Mucosa of stomach (tissue), 1 donor: ENCODE measurements around the gene GNAS.

ENCODE experiments used
- H3K27me3 ChIP-seq: one replicate; pipeline ENCODE4 v1.7.0; 2013; ENCODE audit warnings: mild to moderate bottlenecking, low read length; ENCODE audit not compliant: control insufficient read depth, insufficient read depth
- H3K36me3 ChIP-seq: one replicate; pipeline ENCODE4 v1.7.0; 2013; ENCODE audit warnings: low read length; ENCODE audit not compliant: control insufficient read depth, insufficient read depth
- H3K4me1 ChIP-seq: one replicate; pipeline ENCODE4 v1.7.0; 2013; ENCODE audit warnings: mild to moderate bottlenecking, low read length; ENCODE audit not compliant: control insufficient read depth, insufficient read depth
- H3K4me3 ChIP-seq: one replicate; pipeline ENCODE4 v1.7.0; 2013; ENCODE audit warnings: low read length
- H3K9ac ChIP-seq: one replicate; pipeline ENCODE4 v1.7.0; 2013; ENCODE audit warnings: mild to moderate bottlenecking, low read length, moderate library complexity
- H3K9me3 ChIP-seq: one replicate; pipeline ENCODE4 v1.7.0; 2013; ENCODE audit warnings: mild to moderate bottlenecking, low read length, moderate library complexity; ENCODE audit not compliant: control insufficient read depth
- donor health status: Pancreatic carcinoma.

Gene GNAS

GRCh38 chr20:58852543-58853271 lies at the start of gene GNAS:
Gene GNAS (plus strand): TSS chr20:58852716.
- no peaks in the 10 kb centered on the region for H3K36me3 ChIP-seq
- peaks cover 12% of the 10 kb centered on the region for H3K4me1 ChIP-seq
- no peak within 1 kb of the TSS for H3K4me3 ChIP-seq
- peaks cover 62% of the 10 kb centered on the region for H3K27me3 ChIP-seq
- H3K9me3 ChIP-seq: no peaks in the 10 kb centered on the region
- H3K9ac ChIP-seq: no peak within 1 kb of the TSS

- H3K9me3 ChIP-seq: no peaks in the 10 kb centered on the region
- peaks cover 14% of the 10 kb centered on the region for H3K27me3 ChIP-seq
- no peak overlapping the region for H3K9ac ChIP-seq
- no peaks in the 10 kb centered on the region for H3K36me3 ChIP-seq
- no peaks in the 10 kb centered on the region for H3K4me1 ChIP-seq
- no peak overlapping the region for H3K4me3 ChIP-seq
Measured at GRCh38 chr20:58803533-58803932, 49.0 kb upstream of the GNAS start.

GRCh38 chr20:58807801-58808200 lies 44.7 kb upstream of the GNAS start:
- H3K27me3 ChIP-seq: peaks cover 11% of the 10 kb centered on the region
- no peaks in the 10 kb centered on the region for H3K36me3 ChIP-seq
- no peak overlapping the region for H3K9ac ChIP-seq
- H3K4me3 ChIP-seq: no peak overlapping the region
- no peaks in the 10 kb centered on the region for H3K4me1 ChIP-seq
- H3K9me3 ChIP-seq: no peaks in the 10 kb centered on the region

GRCh38 chr20:58808271-58809046 lies 44.1 kb upstream of the GNAS start:
- H3K4me1 ChIP-seq: no peaks in the 10 kb centered on the region
- no peaks in the 10 kb centered on the region for H3K9me3 ChIP-seq
- H3K36me3 ChIP-seq: no peaks in the 10 kb centered on the region
- no peak overlapping the region for H3K9ac ChIP-seq
- peaks cover 11% of the 10 kb centered on the region for H3K27me3 ChIP-seq
- no peak overlapping the region for H3K4me3 ChIP-seq

GRCh38 chr20:58810116-58810878 lies 42.2 kb upstream of the GNAS start:
- H3K9ac ChIP-seq: no peak overlapping the region
- no peaks in the 10 kb centered on the region for H3K36me3 ChIP-seq
- no peaks in the 10 kb centered on the region for H3K4me1 ChIP-seq
- H3K27me3 ChIP-seq: peaks cover 6% of the 10 kb centered on the region
- no peak overlapping the region for H3K4me3 ChIP-seq
- no peaks in the 10 kb centered on the region for H3K9me3 ChIP-seq

- Histone ChIP-seq H3K27me3 (peaks cover 6% of the 10 kb centered on the region), H3K36me3 (no peaks in the 10 kb centered on the region), H3K4me3 (no peak overlapping the region), H3K9me3 (no peaks in the 10 kb centered on the region), H3K9ac (no peak overlapping the region), H3K4me1 (no peaks in the 10 kb centered on the region)
Measured at GRCh38 chr20:58810879-58811250, 41.7 kb upstream of the GNAS start.

GRCh38 chr20:58811334-58811733 lies 41.2 kb upstream of the GNAS start:
- no peaks in the 10 kb centered on the region for H3K4me1 ChIP-seq
- H3K27me3 ChIP-seq: peaks cover 6% of the 10 kb centered on the region
- H3K36me3 ChIP-seq: no peaks in the 10 kb centered on the region

GRCh38 chr20:58813369-58813768 lies 39.1 kb upstream of the GNAS start:
- Histone ChIP-seq H3K27me3 (no peaks in the 10 kb centered on the region), H3K4me3 (no peak overlapping the region), H3K9ac (no peak overlapping the region), H3K9me3 (no peaks in the 10 kb centered on the region), H3K36me3 (no peaks in the 10 kb centered on the region), H3K4me1 (no peaks in the 10 kb centered on the region)

More at GRCh38 chr20:58811334-58811733, 41.2 kb upstream of the GNAS start:
- Histone ChIP-seq H3K4me3 (no peak overlapping the region), H3K9ac (no peak overlapping the region), H3K9me3 (no peaks in the 10 kb centered on the region)

- Histone ChIP-seq H3K27me3 (no peaks in the 10 kb centered on the region), H3K36me3 (no peaks in the 10 kb centered on the region), H3K4me3 (no peak overlapping the region), H3K9me3 (no peaks in the 10 kb centered on the region), H3K4me1 (no peaks in the 10 kb centered on the region), H3K9ac (no peak overlapping the region)
Measured at GRCh38 chr20:58815448-58815847, 37.1 kb upstream of the GNAS start.

- no peaks in the 10 kb centered on the region for H3K36me3 ChIP-seq
- no peaks in the 10 kb centered on the region for H3K27me3 ChIP-seq
- H3K4me1 ChIP-seq: no peaks in the 10 kb centered on the region
- H3K9ac ChIP-seq: no peak overlapping the region
- H3K9me3 ChIP-seq: no peaks in the 10 kb centered on the region
- H3K4me3 ChIP-seq: no peak overlapping the region
Measured at GRCh38 chr20:58816051-58816450, 36.5 kb upstream of the GNAS start.

GRCh38 chr20:58816957-58817651 lies 35.4 kb upstream of the GNAS start:
- no peaks in the 10 kb centered on the region for H3K4me1 ChIP-seq
- no peaks in the 10 kb centered on the region for H3K9me3 ChIP-seq
- H3K27me3 ChIP-seq: no peaks in the 10 kb centered on the region
- H3K9ac ChIP-seq: no peak overlapping the region
- no peaks in the 10 kb centered on the region for H3K36me3 ChIP-seq
- H3K4me3 ChIP-seq: no peak overlapping the region
